ENCODE data around the gene NOBOX. TPM values are rescaled to one million over a fixed set of nuclear protein-coding genes. Genes with fewer than 3 reads are reported as not detected.

NOBOX gene
- total RNA-seq, 2 donors from 2014 or later: not detected

- TF ChIP-seq CTCF (IDR thresholded peaks at IDR 0.05): no peak
- Histone ChIP-seq H3K36me3 (no peaks in the 10 kb centered on the region), H3K27ac (no peak overlapping the region), H3K4me3 (no peak overlapping the region), H3K9me3 (no peaks in the 10 kb centered on the region), H3K4me1 (no peaks in the 10 kb centered on the region), H3K27me3 (no peaks in the 10 kb centered on the region)
- DNase-seq (ENCODE audit: low spot score): no peak
Measured at GRCh38 chr7:144401490-144401889, 2.0 kb downstream of the NOBOX start.

- Histone ChIP-seq H3K4me1 (no peaks in the 10 kb centered on the region), H3K9me3 (no peaks in the 10 kb centered on the region), H3K36me3 (no peaks in the 10 kb centered on the region), H3K4me3 (no peak overlapping the region), H3K27me3 (no peaks in the 10 kb centered on the region), H3K27ac (no peak overlapping the region)
- TF ChIP-seq CTCF (IDR thresholded peaks at IDR 0.05): no peak
- no peak for DNase-seq (ENCODE audit: low spot score)
Measured at GRCh38 chr7:144399946-144400345, 3.5 kb downstream of the NOBOX start.

- no peaks in the 10 kb centered on the region for H3K36me3 ChIP-seq
- no peaks in the 10 kb centered on the region for H3K27me3 ChIP-seq
- H3K9me3 ChIP-seq: no peaks in the 10 kb centered on the region
- no peak for TF ChIP-seq CTCF (IDR thresholded peaks at IDR 0.05)
- no peak for DNase-seq (ENCODE audit: low spot score)
- no peak overlapping the region for H3K4me3 ChIP-seq
- no peak overlapping the region for H3K27ac ChIP-seq
- no peaks in the 10 kb centered on the region for H3K4me1 ChIP-seq
Measured at GRCh38 chr7:144398911-144399310, 4.6 kb downstream of the NOBOX start.

GRCh38 chr7:144398291-144398690, 5.2 kb downstream of the NOBOX start:
- no peaks in the 10 kb centered on the region for H3K27me3 ChIP-seq
- no peaks in the 10 kb centered on the region for H3K4me1 ChIP-seq
- H3K4me3 ChIP-seq: no peak overlapping the region
- TF ChIP-seq CTCF (IDR thresholded peaks at IDR 0.05): no peak
- H3K9me3 ChIP-seq: no peaks in the 10 kb centered on the region
- no peaks in the 10 kb centered on the region for H3K36me3 ChIP-seq
- peak; percentile 13 for DNase-seq (ENCODE audit: low spot score)
- H3K27ac ChIP-seq: no peak overlapping the region

GRCh38 chr7:144397086-144397485, 6.4 kb downstream of the NOBOX start:
- Histone ChIP-seq H3K36me3 (no peaks in the 10 kb centered on the region), H3K27ac (no peak overlapping the region), H3K4me3 (no peak overlapping the region), H3K9me3 (no peaks in the 10 kb centered on the region), H3K27me3 (no peaks in the 10 kb centered on the region), H3K4me1 (peaks cover 0 to under 1% of the 10 kb centered on the region in 2 donors)
- no peak for TF ChIP-seq CTCF (IDR thresholded peaks at IDR 0.05)
- peak; percentile 32 for DNase-seq (ENCODE audit: low spot score)

GRCh38 chr7:144391823-144392255, 11.7 kb downstream of the NOBOX start:
- DNase-seq (ENCODE audit: low spot score): peak; percentile 54
- Histone ChIP-seq H3K4me1 (peaks cover 0 to 6% of the 10 kb centered on the region in 2 donors), H3K27ac (no peak overlapping the region), H3K27me3 (no peaks in the 10 kb centered on the region), H3K4me3 (no peak overlapping the region), H3K9me3 (no peaks in the 10 kb centered on the region), H3K36me3 (no peaks in the 10 kb centered on the region)
- peak; percentile 40 to 87 for TF ChIP-seq CTCF (IDR thresholded peaks at IDR 0.05)
